Left hindlimb (tissue), 1 donor: ENCODE measurements around the gene BTRC.

Experiments used
- DNase-seq: peaks from one replicate; pipeline ENCODE4 v3.0.0-alpha.2; 2018

Gene BTRC

DNA sequence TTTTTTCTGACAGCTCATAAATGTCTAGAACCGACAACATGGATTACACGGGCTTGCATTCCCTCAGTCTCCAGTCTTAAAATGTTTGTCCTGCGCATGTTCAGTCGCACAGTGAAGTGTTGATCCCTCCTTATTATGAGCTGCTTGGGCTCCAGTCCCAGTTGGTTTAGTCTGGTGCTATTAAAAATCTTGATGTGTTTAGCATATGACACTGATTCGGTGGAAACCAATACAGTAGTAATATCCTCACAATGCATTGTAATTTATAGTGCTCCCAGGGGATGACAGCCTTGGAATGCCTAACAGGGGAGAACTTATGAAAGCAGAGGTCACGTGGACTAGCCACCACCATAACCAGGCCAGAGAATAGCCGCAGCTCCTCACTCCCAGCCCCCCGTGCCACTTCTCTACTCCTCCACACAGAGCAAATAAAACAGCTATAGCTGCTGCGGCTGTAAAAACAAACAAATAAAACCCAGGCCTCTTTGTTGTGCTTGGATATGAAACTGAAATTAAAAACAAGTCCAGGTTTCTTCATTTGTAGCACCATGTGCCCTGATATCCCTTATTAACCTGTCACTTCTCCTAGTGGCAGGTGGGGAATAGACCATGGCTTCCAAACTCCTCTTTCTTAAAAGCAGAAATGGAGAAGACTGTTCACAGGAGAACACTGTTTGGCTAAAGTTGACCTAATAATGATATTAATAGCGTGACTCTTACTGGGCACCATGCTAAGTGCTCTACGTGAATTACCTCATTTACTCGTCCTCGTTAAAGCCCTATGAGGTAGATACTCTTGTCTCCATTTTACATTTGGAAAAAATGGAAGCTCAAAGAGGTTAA, 241.8 kb downstream of the BTRC start:
- no peak for DNase-seq

- DNase-seq = no peak
Observed at GRCh38 chr10:101597091-101597900, 243.3 kb downstream of the BTRC start.

DNA sequence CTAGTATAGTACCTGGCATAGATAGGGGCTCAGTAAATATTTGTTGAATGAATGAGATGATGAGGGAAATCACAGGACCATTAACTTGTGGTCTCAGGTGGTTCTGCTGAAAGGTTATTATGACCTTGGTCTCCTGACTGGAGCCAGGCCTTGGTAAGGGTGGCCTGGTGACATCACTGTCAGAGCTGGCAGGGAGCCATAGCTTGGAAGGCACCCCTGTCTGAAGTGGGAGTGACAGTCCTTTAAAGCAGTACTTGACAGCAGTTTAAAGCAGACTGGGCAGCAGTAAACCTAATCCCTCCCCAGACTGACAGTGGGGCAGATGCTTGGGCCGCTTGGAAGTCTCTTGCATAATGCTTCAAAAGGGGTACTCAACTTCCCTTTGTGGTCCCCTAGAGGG, 247.6 kb downstream of the BTRC start:
- DNase-seq = no peak

DNA sequence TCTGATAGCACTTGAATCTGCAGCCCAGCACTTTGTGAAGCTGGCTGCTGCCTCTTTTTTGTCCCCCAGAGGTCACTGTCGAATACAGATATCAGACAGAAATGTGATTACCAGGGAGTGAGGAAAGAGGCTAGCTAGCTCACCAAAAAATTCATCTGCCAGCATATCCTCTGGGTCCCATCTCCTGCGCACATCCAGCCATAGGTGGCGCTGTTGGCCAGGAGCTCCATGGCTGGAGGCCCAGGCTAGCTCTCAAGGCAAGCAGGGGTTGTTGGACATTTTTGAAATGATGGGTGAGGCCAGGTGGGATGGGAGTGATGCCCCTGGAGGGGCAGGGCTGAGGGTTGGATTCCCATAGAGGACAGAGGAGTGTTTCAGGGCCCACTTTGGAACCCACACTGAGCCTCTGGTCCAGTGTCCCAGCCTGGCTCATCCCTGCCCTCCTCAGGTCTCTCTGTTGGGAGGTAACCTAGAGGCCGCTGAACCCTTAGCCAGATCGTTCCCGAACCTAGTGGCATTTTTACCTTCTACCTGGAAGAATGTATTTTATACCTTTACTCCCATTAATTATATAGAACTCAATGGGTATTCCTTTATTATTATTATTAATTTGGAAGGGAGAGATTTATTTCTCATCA, 248.9 kb downstream of the BTRC start:
- peak; percentile 56 for DNase-seq
